GM08714 (cell line): Measurements from ENCODE around the gene ZNF407.
A peak's percentile ranks its signal among the peaks of the same experiment; 100 is the strongest.

Source experiments
- H3K4me3 ChIP-seq: fragments of 200-500 bp; sonication (Bioruptor generic); 2 replicates; pipeline ENCODE4 v1.5.1; 2014; ENCODE audit warnings: mild to moderate bottlenecking, low read length, inconsistent platforms
- ZNF274 ChIP-seq: IDR thresholded peaks from 2 replicates; pipeline ENCODE4 v1.6.1; 2012; ENCODE audit warnings: mild to moderate bottlenecking, low read depth, low read length

ZNF407 gene

GRCh38 chr18:75063615-75064512 lies 466.2 kb downstream of the ZNF407 start:
- TF ChIP-seq ZNF274: no peak
- no peak overlapping the region for H3K4me3 ChIP-seq

DNA sequence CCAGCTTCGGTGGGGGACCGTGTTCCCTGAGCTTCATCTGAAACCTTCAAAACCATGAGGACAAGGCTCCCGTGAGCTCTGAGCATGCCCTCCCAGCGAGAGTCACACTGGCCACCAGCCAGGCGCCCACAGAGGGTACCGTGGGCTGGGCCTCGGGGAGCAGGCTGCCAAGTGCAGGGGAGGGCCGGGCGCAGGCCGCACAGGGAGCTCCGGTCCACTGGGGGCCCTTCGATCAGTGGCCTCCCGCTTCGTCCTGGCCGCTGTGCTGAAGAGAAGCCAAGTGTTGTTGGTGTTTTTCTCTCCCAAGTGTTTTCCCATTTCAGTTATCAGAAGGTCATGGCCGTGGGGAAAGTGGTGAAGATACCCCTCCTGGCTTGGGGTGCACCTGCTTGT lies 466.8 kb downstream of the ZNF407 start:
- no peak for TF ChIP-seq ZNF274
- H3K4me3 ChIP-seq: no peak overlapping the region

GRCh38 chr18:75065251-75066000 lies 467.8 kb downstream of the ZNF407 start:
- no peak overlapping the region for H3K4me3 ChIP-seq
- no peak for TF ChIP-seq ZNF274

GRCh38 chr18:75066021-75066880 lies 468.6 kb downstream of the ZNF407 start:
- TF ChIP-seq ZNF274: no peak

GRCh38 chr18:75066936-75067335 lies 469.3 kb downstream of the ZNF407 start:
- no peak for TF ChIP-seq ZNF274
- H3K4me3 ChIP-seq: no peak overlapping the region

More at GRCh38 chr18:75066021-75066880, 468.6 kb downstream of the ZNF407 start:
- H3K4me3 ChIP-seq: no peak overlapping the region

DNA sequence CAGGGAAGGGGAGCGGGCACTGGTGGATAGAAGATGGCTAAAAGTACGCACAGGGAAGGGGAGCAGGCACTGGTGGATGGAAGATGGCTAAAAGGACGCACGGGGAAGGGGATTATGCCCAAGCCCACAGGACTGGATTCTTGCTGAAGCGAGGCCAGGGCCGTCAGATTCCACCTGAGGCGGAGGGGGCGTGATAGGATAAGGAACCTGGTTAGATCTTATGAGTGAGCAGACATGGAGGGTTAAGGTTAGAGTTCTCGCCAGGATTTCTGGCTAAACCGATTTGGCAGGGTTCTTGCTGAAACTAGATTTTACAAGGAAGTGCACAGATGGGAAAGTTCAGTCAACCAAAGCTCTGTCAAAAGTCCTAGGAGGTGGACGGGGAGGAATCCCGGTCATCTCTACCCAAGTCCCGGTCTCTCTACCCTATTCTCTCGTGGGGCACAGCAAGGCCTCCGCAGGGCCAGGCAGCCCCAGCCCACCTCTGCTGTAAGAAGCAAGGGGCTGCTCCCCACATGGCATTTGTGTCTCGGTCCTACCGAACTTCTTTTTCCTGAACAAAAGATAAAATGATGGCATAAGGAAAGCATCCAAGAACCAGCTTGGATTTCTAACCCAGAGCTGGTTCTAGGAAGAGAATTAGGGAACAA lies 470.5 kb downstream of the ZNF407 start:
- no peak overlapping the region for H3K4me3 ChIP-seq
- no peak for TF ChIP-seq ZNF274

GRCh38 chr18:75068682-75069435 lies 471.2 kb downstream of the ZNF407 start:
- TF ChIP-seq ZNF274: no peak
- no peak overlapping the region for H3K4me3 ChIP-seq

DNA sequence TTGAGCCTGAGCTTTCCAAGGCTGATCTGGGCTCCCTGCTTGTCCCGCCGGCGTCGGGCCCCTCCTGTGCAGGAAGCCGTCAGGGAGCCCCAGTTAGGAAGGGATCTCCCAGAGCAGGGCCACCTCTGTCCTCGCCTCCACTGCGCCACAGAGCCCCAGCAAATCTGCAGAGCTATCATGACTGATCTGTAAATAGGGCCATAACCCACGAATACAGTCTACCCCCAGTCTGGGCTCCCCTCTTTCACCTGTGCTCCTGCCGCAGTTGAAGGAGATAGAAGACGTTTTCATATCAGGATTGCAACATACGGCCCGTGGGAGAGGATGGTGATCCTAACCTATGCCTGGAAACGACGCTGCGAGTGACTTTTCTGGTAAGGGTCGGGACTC lies 472.6 kb downstream of the ZNF407 start:
- no peak overlapping the region; the same call in 1 of the 2 replicates for H3K4me3 ChIP-seq
- TF ChIP-seq ZNF274: no peak

- H3K4me3 ChIP-seq: peak overlapping the region; percentile 0; the same call in 1 of the 2 replicates
- no peak for TF ChIP-seq ZNF274
Measured at GRCh38 chr18:75070625-75071483, 473.2 kb downstream of the ZNF407 start.

- no peak overlapping the region; the same call in 1 of the 2 replicates for H3K4me3 ChIP-seq
- TF ChIP-seq ZNF274: no peak
Measured at GRCh38 chr18:75071484-75071785, 473.8 kb downstream of the ZNF407 start.

- no peak for TF ChIP-seq ZNF274
- H3K4me3 ChIP-seq: no peak overlapping the region
Measured at GRCh38 chr18:75071866-75072671, 474.4 kb downstream of the ZNF407 start.
